GM18868 (cell line): Measurements from ENCODE around the gene OMG.
"Not testable (repeated sequence)": the region's sequence is repeated elsewhere in the genome, so short reads cannot be mapped to it uniquely, and the experiment has no call there.

Experiments
- ATAC-seq: cut with Tn5 transposase; IDR thresholded peaks from one replicate; pipeline ENCODE4 v1.9.1; 2021; ENCODE audit warnings: mild to moderate bottlenecking, moderate library complexity; ENCODE audit not compliant: unreplicated experiment

OMG gene

GRCh38 chr17:31308372-31309334 is 11.6 kb upstream of the OMG start:
- ATAC-seq, result no peak

GRCh38 chr17:31307640-31308039 is 10.6 kb upstream of the OMG start:
- ATAC-seq, result no peak

GRCh38 chr17:31299624-31300023 is 2.6 kb upstream of the OMG start:
- ATAC-seq, result no peak

- ATAC-seq, result no peak
Measured at GRCh38 chr17:31296142-31296541, 897 bp downstream of the OMG start.

GRCh38 chr17:31295489-31295871 is 1.6 kb downstream of the OMG start:
- ATAC-seq, result no peak

- no peak for ATAC-seq
Measured at GRCh38 chr17:31294820-31295488, 2.1 kb downstream of the OMG start.

GRCh38 chr17:31294231-31294630 is 2.8 kb downstream of the OMG start:
- ATAC-seq, result no peak

GRCh38 chr17:31293581-31293980 is 3.5 kb downstream of the OMG start:
- no peak for ATAC-seq

GRCh38 chr17:31291820-31292219 is 5.2 kb downstream of the OMG start:
- no peak for ATAC-seq

GRCh38 chr17:31289790-31290189 is 7.2 kb downstream of the OMG start:
- no peak for ATAC-seq

GRCh38 chr17:31287932-31288331 is 9.1 kb downstream of the OMG start:
- not testable (repeated sequence) for ATAC-seq

- ATAC-seq, result no peak
Measured at GRCh38 chr17:31286587-31286986, 10.5 kb downstream of the OMG start.

GRCh38 chr17:31283841-31284240 is 13.2 kb downstream of the OMG start:
- ATAC-seq, result no peak

GRCh38 chr17:31281061-31281460 is 16.0 kb downstream of the OMG start:
- ATAC-seq, result no peak

GRCh38 chr17:31279401-31279800 is 17.6 kb downstream of the OMG start:
- ATAC-seq, result no peak

- ATAC-seq, result no peak
Measured at GRCh38 chr17:31275116-31275515, 21.9 kb downstream of the OMG start.

GRCh38 chr17:31274252-31274651 is 22.8 kb downstream of the OMG start:
- ATAC-seq, result no peak

GRCh38 chr17:31273516-31273915 is 23.5 kb downstream of the OMG start:
- no peak for ATAC-seq

- no peak for ATAC-seq
Measured at GRCh38 chr17:31272803-31273202, 24.2 kb downstream of the OMG start.

- no peak for ATAC-seq
Measured at GRCh38 chr17:31272236-31272635, 24.8 kb downstream of the OMG start.

- no peak for ATAC-seq
Measured at GRCh38 chr17:31269578-31269983, 27.5 kb downstream of the OMG start.

GRCh38 chr17:31269036-31269577 is 27.9 kb downstream of the OMG start:
- ATAC-seq, result no peak
